Fibroblast of villous mesenchyme (primary cell): ENCODE measurements around the gene KATNIP. TPM values are rescaled to one million over a fixed set of nuclear protein-coding genes. Genes with fewer than 3 reads are reported as not detected.

Experiments
- DNase-seq: peaks from one replicate; pipeline ENCODE4 v3.0.0-alpha.2; 2010; ENCODE audit warnings: low read depth
- H3K4me3 ChIP-seq: 2 replicates; pipeline ENCODE4 v1.5.1; 2011; ENCODE audit warnings: low read depth, mild to moderate bottlenecking, low read length
- CTCF ChIP-seq: IDR thresholded peaks from 2 replicates; pipeline ENCODE4 v1.5.1; 2012; ENCODE audit warnings: low read depth, mild to moderate bottlenecking, low read length; ENCODE audit not compliant: insufficient read depth
- total RNA-seq: library from RNA; depleted of rRNA; stranded (reverse); fragments of >200 nt; gene quantifications from 2 replicates; pipeline ENCODE4 v1.2.3, GENCODE V29; 2012

The KATNIP gene
- total RNA-seq, 1 donor, result 25.5 TPM

- DNase-seq, result no peak
- TF ChIP-seq CTCF, result no peak
- H3K4me3 ChIP-seq, result no peak overlapping the region
Observed at GRCh38 chr16:27531826-27532800, 17.8 kb upstream of the KATNIP start.

- H3K4me3 ChIP-seq, result no peak overlapping the region
- DNase-seq, result no peak
- TF ChIP-seq CTCF, result no peak
Observed at GRCh38 chr16:27534256-27534655, 15.7 kb upstream of the KATNIP start.

- no peak overlapping the region for H3K4me3 ChIP-seq
- DNase-seq, result no peak
- no peak for TF ChIP-seq CTCF
Observed at GRCh38 chr16:27538528-27538927, 11.4 kb upstream of the KATNIP start.

- no peak for TF ChIP-seq CTCF
- H3K4me3 ChIP-seq, result no peak overlapping the region
- DNase-seq, result no peak
Observed at GRCh38 chr16:27539120-27539519, 10.8 kb upstream of the KATNIP start.

- H3K4me3 ChIP-seq, result no peak overlapping the region
- TF ChIP-seq CTCF, result no peak
- no peak for DNase-seq
Observed at GRCh38 chr16:27539636-27540035, 10.3 kb upstream of the KATNIP start.

GRCh38 chr16:27543801-27544200, 6.1 kb upstream of the KATNIP start:
- DNase-seq, result no peak
- no peak for TF ChIP-seq CTCF
- no peak overlapping the region for H3K4me3 ChIP-seq
